SJCRH30 (cell line): ENCODE results near the gene SRA1. TPM values are rescaled to one million over a fixed set of nuclear protein-coding genes. Genes with fewer than 3 reads are reported as not detected.
"Not testable (repeated sequence)": the region's sequence is repeated elsewhere in the genome, so short reads cannot be mapped to it uniquely, and the experiment has no call there.

ENCODE experiments used
- DNase-seq, 2 experiments: peaks; one replicate each; pipeline ENCODE4 v3.0.0-alpha.2; 2015 to 2020
- H3K27ac ChIP-seq: fragments of 250-450 bp; sonication (Bioruptor Pico); 2 replicates; pipeline ENCODE4 v1.5.1; 2020; ENCODE audit warnings: mild to moderate bottlenecking, moderate library complexity
- H3K27me3 ChIP-seq: fragments of 250-450 bp; sonication (Bioruptor Pico); 2 replicates; pipeline ENCODE4 v1.5.1; 2020; ENCODE audit warnings: mild to moderate bottlenecking, moderate library complexity
- H3K36me3 ChIP-seq: fragments of 250-450 bp; sonication (Bioruptor Pico); 2 replicates; pipeline ENCODE4 v1.5.1; 2020; ENCODE audit warnings: mild to moderate bottlenecking, moderate library complexity
- H3K4me1 ChIP-seq: fragments of 250-450 bp; sonication (Bioruptor Pico); 2 replicates; pipeline ENCODE4 v1.5.1; 2020; ENCODE audit warnings: mild to moderate bottlenecking, moderate library complexity
- H3K4me3 ChIP-seq: fragments of 250-450 bp; sonication (Bioruptor Pico); 2 replicates; pipeline ENCODE4 v1.5.1; 2020; ENCODE audit warnings: mild to moderate bottlenecking, moderate library complexity
- H3K9me3 ChIP-seq: fragments of 250-450 bp; sonication (Bioruptor Pico); replicated peaks from 2 replicates; pipeline ENCODE4 v1.5.1; 2020; ENCODE audit warnings: mild to moderate bottlenecking, moderate library complexity
- total RNA-seq: library from RNA; depleted of rRNA; stranded (reverse); fragments of >200 nt; shearing (Covaris generic); gene quantifications from 2 replicates; pipeline ENCODE4 v1.2.3, GENCODE V29; 2014

The SRA1 gene
- total RNA-seq, 1 experiment from 2014 or later = 36.1 TPM

DNA sequence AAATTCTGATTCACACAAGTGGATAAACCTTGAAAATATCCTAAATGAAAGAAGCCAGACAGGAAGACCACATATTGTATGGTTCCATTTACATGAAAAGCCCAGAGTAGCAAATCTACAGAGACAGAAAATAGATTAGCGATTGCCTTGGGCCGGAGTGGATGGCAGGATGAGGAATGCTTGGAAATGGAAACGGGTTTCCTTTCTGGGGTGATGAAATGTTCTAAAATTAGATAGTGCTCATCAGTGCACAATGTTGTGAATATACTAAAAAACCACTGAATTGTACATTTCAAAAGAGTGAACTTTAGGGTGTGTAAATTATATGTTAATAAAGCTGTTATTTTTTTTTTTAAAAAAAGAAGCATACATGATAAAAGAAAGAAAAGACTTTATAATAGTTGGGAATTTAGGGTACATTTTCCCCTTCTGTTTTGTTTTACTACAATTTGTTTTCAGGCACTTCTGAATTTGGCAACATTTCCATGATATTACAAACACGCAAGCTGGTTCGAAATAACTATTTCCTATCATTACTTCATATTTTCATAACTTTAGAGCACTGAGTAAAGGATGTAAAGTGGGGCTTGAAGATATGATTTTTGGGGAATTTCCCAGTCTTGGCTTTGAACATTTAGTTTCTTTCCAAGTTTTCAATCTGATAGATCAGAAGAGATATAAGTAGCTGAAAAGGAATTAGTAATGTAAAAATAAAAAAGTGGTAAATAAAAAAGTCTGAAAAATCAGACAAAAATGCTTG is 31.2 kb upstream of the SRA1 start:
- no peak overlapping the region for H3K27ac ChIP-seq
- H3K4me3 ChIP-seq = no peak overlapping the region
- no peaks in the 10 kb centered on the region for H3K4me1 ChIP-seq
- no peaks in the 10 kb centered on the region; the same call in 1 of the 2 replicates for H3K9me3 ChIP-seq
- no peak for DNase-seq
- H3K27me3 ChIP-seq = no peaks in the 10 kb centered on the region
- no peaks in the 10 kb centered on the region for H3K36me3 ChIP-seq

DNA sequence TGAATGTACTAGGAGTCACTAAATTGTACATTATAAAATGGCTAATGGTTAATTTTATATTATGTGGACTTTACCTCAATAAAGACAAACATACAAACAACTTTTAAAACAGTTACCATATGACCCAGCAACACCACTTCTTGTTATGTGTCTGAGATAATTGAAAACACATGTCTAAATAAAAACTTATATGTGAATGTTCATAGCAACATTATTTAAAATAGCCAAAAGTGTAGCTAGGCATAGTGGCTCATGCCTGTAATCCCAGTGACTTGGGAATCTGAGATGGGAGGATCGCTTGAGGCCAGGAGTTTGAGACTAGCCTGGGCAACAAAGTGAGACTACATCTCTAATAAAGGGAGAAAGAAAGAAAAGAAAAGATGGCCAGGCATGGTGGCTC is 30.2 kb upstream of the SRA1 start:
- no peaks in the 10 kb centered on the region for H3K27me3 ChIP-seq
- no peaks in the 10 kb centered on the region for H3K36me3 ChIP-seq
- H3K4me3 ChIP-seq = no peak overlapping the region
- DNase-seq = no peak
- H3K9me3 ChIP-seq = no peaks in the 10 kb centered on the region; the same call in 1 of the 2 replicates
- no peak overlapping the region for H3K27ac ChIP-seq
- no peaks in the 10 kb centered on the region for H3K4me1 ChIP-seq

DNA sequence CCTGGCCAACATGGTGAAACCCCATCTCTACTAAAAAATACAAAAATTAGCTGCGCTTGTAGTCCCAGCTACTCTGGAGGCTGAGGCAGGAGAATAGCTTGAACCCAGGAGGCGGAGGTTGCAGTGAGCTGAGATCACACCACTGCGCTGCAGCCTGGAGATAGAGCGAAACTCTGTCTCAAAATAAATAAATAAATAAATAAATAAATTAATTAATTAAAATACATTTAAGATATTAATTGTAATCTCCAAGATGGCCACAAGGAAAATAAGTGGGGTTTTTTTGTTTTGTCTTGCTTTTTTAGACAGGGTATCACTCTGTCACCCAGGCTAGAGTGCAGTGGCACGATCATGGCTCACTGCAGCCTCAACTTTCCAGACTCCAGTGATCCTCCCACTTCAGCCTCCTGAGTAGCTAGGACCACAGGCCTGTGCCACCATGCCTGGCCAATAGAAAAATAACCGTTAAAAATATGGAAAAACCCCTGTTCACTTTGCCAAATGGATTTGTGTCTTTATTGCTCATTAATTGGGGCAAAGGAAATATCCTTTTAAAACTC is 22.0 kb upstream of the SRA1 start:
- H3K4me1 ChIP-seq, H3K27ac ChIP-seq, H3K36me3 ChIP-seq, H3K27me3 ChIP-seq, H3K9me3 ChIP-seq, DNase-seq, H3K4me3 ChIP-seq: not testable (repeated sequence)

DNA sequence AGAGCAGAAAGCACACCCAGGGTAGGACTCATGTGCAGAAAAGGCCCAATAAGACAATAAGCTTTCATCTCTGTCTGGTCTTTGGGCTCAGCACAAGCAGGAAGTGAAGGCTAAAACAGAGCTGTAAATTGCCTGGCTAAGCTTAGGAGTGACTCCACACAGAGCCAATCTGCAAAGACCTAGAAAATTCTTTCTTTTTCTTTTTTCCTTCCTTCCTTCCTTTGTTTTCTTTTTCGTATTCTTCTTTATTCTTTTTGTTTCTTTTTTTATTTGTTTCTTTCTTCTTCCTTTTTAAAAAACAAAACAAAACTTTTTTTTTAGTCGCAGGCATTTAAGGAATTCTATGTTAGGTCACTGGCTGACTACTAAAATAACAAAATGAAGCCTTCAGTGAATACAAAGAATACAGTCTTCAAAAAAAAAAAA is 19.5 kb upstream of the SRA1 start:
- no peaks in the 10 kb centered on the region for H3K36me3 ChIP-seq
- DNase-seq = no peak
- H3K27ac ChIP-seq = no peak overlapping the region
- no peaks in the 10 kb centered on the region for H3K4me1 ChIP-seq
- H3K4me3 ChIP-seq = no peak overlapping the region
- H3K27me3 ChIP-seq = no peaks in the 10 kb centered on the region
- H3K9me3 ChIP-seq = no peaks in the 10 kb centered on the region

DNA sequence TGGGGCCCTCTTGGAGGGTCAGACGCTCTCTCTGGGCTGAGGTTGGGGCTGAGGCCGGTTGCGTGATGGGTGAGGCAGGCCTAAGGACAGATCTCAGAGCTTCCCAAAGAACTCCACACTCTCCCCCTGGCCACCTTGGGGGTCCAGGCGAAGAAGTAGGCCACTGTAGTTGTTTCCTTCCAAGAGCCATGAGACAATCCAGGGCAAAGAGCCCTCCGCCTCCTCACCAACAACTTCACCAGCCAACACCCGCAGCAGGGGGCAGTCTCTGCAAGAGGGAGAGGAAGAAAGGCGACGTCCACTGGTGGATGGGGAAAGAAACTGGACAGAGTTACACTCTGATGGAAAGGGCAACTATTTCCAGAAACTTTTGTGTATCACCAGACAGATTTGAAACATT is 18.0 kb upstream of the SRA1 start:
- peak in 1 of 2 experiments; percentile 31 for DNase-seq

DNA sequence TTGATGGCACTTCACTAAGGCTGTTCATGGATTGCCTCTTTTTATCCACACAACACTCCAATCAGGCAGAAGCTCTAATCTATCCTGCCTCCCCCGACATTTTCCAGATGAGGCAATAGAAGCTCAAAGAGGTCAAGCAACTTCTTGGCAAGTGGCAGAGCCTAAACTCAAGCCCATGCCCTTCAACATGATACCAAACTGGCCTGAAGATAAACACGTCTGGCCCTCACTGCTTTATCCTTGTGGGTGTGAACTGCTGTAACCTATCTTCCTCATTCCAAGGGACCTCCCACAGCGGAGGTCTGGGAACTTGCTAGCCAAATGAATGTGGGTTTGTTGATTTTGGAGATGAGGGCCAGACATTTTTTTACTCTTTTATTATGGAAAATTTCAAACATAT is 16.9 kb upstream of the SRA1 start:
- no peaks in the 10 kb centered on the region for H3K36me3 ChIP-seq
- no peak overlapping the region for H3K27ac ChIP-seq
- no peaks in the 10 kb centered on the region for H3K27me3 ChIP-seq
- H3K4me1 ChIP-seq = no peaks in the 10 kb centered on the region
- no peak overlapping the region for H3K4me3 ChIP-seq
- no peaks in the 10 kb centered on the region for H3K9me3 ChIP-seq
- peak in 1 of 2 experiments; percentile 34 for DNase-seq

More for the DNA sequence above, 18.0 kb upstream of the SRA1 start:
- no peak overlapping the region for H3K4me3 ChIP-seq
- H3K36me3 ChIP-seq = no peaks in the 10 kb centered on the region
- no peaks in the 10 kb centered on the region for H3K4me1 ChIP-seq
- no peak overlapping the region for H3K27ac ChIP-seq
- no peaks in the 10 kb centered on the region for H3K9me3 ChIP-seq
- H3K27me3 ChIP-seq = no peaks in the 10 kb centered on the region

DNA sequence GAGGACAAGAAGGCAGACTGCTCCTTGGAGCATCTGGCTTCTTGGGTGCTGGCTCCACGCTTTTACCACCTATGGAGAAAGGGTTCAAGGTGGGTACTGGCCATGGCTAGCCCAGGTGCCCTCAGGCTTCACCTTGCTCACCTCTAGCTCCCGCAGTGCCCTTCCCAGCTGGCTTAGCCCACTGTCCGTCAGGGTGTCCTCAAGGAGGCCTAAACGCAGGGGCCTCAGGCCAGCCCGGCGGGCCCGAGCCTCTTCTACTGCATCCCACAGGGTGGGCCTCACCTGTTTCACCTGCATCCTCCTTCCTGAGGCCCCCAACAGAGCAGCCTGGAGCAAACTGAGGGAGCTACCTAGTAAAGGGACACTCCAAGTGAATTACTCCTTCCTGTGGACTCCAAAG is 16.4 kb upstream of the SRA1 start:
- DNase-seq = no peak
- H3K4me3 ChIP-seq = no peak overlapping the region
- no peaks in the 10 kb centered on the region for H3K36me3 ChIP-seq
- no peaks in the 10 kb centered on the region for H3K4me1 ChIP-seq
- no peak overlapping the region for H3K27ac ChIP-seq
- H3K9me3 ChIP-seq = no peaks in the 10 kb centered on the region
- H3K27me3 ChIP-seq = no peaks in the 10 kb centered on the region

DNA sequence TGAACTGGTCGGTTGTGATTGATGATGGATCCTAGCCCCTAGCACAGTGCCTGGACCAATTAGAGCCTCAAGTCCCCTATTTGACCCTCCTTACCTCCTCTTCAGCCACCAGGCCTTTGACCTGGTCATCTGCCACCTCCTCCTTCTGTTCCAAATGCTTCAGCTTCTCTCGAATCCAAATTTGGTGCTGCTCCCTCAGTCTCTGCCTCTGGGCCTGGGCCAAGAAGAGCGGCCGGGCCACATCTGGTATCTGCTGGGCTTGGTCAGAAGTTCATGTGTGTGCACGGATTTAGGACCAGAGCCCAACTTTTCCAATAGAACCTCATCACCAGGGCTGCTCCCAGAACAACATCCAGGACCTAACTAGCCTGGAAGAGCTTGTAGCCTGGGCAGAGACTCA is 13.8 kb upstream of the SRA1 start:
- Histone ChIP-seq H3K9me3 (no peaks in the 10 kb centered on the region), H3K27me3 (no peaks in the 10 kb centered on the region), H3K36me3 (peaks cover 15% of the 10 kb centered on the region), H3K4me3 (no peak overlapping the region), H3K4me1 (no peaks in the 10 kb centered on the region), H3K27ac (no peak overlapping the region)
- no peak for DNase-seq

DNA sequence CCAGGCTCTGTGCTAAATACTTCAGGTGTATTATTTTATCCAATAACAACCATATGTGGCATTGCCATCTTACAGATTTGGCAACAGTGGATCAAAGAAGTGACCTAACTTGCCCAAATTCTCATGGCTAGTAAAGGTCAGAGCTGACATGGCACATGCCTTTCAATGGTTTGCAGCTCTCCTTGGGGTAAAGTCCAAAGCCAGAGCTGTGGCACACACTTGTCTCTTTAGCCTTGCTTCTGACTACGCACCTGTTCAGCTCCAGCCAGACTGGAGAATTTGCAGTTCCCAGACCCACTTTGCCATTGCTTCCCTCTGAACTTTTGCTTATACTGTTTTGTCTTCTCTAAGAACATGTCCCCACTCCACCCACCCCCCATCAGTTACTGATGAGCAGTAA is 13.2 kb upstream of the SRA1 start:
- no peaks in the 10 kb centered on the region for H3K27me3 ChIP-seq
- no peaks in the 10 kb centered on the region for H3K4me1 ChIP-seq
- no peak overlapping the region for H3K27ac ChIP-seq
- peaks cover 17% of the 10 kb centered on the region for H3K36me3 ChIP-seq
- H3K4me3 ChIP-seq = no peak overlapping the region
- DNase-seq = no peak
- no peaks in the 10 kb centered on the region for H3K9me3 ChIP-seq

DNA sequence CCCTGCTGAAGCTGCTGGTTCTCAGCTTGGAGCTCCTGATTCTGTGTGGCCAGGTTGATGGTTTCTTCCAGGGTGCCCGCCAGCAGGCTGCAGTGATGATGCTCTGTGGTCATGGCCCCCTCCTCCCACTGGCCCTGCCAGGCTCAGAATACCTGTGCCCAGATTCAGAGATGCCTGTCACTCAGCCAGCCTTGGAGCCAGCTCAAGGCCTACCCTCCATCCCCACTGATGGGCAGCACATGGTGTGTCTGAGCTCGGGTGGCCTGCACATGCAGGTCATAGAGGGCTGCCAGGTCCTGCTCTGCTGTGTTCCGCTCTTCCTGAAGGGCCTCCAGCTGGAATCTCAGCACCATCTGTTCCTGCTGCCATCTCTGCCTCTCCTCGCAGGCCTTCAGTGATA is 12.8 kb upstream of the SRA1 start:
- H3K27ac ChIP-seq = no peak overlapping the region
- peaks cover 17% of the 10 kb centered on the region for H3K36me3 ChIP-seq
- H3K4me3 ChIP-seq = no peak overlapping the region
- no peaks in the 10 kb centered on the region for H3K27me3 ChIP-seq
- no peak for DNase-seq
- no peaks in the 10 kb centered on the region for H3K9me3 ChIP-seq
- no peaks in the 10 kb centered on the region for H3K4me1 ChIP-seq

DNA sequence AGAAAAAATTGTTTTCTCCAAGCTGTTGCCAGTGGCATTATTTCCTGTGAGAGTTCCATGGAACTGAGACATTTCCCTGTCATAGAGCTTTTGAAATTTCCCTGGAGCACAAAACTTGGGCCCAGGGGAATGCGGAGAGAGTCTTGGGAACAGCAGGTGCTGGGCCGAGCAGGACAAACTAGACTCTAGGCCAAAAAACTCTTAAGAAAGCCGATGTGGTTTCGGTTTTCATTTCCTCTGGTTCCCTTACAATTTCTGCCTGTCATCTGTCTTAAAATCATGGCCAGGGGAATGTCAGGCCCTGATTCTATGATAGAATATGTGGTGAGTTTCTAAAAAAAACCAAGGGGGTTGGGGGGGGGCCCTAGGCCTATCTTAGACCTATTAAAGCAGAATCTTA is 11.9 kb upstream of the SRA1 start:
- no peak for DNase-seq
- peaks cover 17% of the 10 kb centered on the region for H3K36me3 ChIP-seq
- H3K9me3 ChIP-seq = no peaks in the 10 kb centered on the region
- H3K4me1 ChIP-seq = no peaks in the 10 kb centered on the region
- no peaks in the 10 kb centered on the region for H3K27me3 ChIP-seq
- H3K4me3 ChIP-seq = no peak overlapping the region
- H3K27ac ChIP-seq = no peak overlapping the region

DNA sequence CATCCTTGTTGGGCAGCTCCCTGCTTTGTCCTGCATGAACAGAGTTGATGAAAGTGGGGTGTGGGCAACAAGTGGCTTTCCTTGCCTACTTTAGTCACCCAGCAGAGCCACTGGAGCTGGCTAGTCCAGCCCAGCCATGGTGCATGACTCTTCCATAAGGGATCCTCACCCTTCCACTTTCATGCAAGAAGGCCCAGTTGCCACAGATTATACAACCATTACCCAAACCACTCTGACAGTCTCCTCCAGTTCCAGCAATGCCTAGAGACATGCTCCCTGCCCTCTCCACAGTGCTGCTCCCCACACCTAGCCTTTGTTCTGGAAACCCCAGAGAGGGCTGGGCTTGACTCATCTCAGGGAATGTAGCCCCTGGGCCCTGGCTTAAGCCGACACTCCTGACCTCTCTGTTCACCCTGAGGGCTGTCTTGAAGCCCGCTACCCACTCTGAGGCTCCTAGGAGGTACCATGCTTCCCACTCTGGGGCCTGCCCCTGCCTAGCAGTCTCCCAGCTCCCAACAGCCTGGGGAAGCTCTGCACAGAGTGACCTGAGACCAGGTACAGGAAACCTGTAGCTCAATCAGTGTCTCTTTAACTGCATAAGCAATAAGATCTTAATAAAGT is 11.3 kb upstream of the SRA1 start:
- no peak overlapping the region for H3K27ac ChIP-seq
- no peak overlapping the region for H3K4me3 ChIP-seq
- H3K4me1 ChIP-seq = 0 out of 2 replicates have a peak, but pooled peaks cover under 1% of the 10 kb centered on the region
- no peaks in the 10 kb centered on the region for H3K27me3 ChIP-seq
- peaks cover 17% of the 10 kb centered on the region for H3K36me3 ChIP-seq
- DNase-seq = no peak
- H3K9me3 ChIP-seq = no peaks in the 10 kb centered on the region

DNA sequence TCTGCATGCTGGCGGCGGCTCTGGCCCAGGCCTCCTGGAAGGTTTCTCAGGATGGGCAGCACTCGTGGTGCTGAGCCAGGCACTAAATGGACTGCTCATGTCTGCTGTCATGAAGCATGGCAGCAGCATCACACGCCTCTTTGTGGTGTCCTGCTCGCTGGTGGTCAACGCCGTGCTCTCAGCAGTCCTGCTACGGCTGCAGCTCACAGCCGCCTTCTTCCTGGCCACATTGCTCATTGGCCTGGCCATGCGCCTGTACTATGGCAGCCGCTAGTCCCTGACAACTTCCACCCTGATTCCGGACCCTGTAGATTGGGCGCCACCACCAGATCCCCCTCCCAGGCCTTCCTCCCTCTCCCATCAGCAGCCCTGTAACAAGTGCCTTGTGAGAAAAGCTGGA is 10.6 kb upstream of the SRA1 start:
- no peak overlapping the region for H3K4me3 ChIP-seq
- H3K9me3 ChIP-seq = no peaks in the 10 kb centered on the region
- H3K27ac ChIP-seq = no peak overlapping the region
- peaks cover 5% of the 10 kb centered on the region; the same call in 1 of the 2 replicates for H3K4me1 ChIP-seq
- DNase-seq = no peak
- H3K36me3 ChIP-seq = peaks cover 17% of the 10 kb centered on the region
- H3K27me3 ChIP-seq = no peaks in the 10 kb centered on the region

DNA sequence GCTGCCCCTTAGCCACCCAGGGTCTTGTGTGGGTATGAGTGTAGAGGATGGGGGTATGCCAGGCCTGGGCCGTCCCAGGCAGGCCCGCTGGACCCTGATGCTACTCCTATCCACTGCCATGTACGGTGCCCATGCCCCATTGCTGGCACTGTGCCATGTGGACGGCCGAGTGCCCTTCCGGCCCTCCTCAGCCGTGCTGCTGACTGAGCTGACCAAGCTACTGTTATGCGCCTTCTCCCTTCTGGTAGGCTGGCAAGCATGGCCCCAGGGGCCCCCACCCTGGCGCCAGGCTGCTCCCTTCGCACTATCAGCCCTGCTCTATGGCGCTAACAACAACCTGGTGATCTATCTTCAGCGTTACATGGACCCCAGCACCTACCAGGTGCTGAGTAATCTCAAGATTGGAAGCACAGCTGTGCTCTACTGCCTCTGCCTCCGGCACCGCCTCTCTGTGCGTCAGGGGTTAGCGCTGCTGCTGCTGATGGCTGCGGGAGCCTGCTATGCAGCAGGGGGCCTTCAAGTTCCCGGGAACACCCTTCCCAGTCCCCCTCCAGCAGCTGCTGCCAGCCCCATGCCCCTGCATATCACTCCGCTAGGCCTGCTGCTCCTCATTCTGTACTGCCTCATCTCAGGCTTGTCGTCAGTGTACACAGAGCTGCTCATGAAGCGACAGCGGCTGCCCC is 10.0 kb upstream of the SRA1 start:
- H3K9me3 ChIP-seq = no peaks in the 10 kb centered on the region
- peaks cover 5% of the 10 kb centered on the region; the same call in 1 of the 2 replicates for H3K4me1 ChIP-seq
- DNase-seq = no peak
- H3K27me3 ChIP-seq = no peaks in the 10 kb centered on the region
- peaks cover 17% of the 10 kb centered on the region for H3K36me3 ChIP-seq
- no peak overlapping the region for H3K4me3 ChIP-seq
- no peak overlapping the region for H3K27ac ChIP-seq

DNA sequence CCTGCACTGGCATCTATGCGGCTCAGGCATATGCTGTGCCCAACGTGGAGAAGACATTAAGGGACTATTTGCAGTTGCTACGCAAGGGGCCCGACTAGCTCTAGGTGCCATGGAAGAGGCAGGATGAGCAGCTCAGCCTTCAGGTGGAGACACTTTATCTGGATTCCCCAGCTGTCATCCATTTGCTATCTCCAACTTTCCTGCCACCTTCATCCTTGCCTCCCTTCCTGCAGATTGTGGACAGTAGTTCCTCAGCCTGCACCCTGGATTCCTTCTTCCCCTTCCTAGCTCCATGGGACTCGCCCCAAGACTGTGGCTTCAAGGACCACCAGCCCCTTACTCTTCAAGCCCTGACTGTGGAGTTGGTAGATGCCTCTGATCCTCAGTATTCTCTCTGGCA is 9.4 kb upstream of the SRA1 start:
- Histone ChIP-seq H3K27ac (no peak overlapping the region), H3K4me1 (peaks cover 5% of the 10 kb centered on the region; the same call in 1 of the 2 replicates), H3K4me3 (no peak overlapping the region), H3K36me3 (peaks cover 17% of the 10 kb centered on the region), H3K9me3 (no peaks in the 10 kb centered on the region), H3K27me3 (no peaks in the 10 kb centered on the region)
- no peak for DNase-seq
